Measurements from ENCODE around the gene TNFAIP2.

DNA sequence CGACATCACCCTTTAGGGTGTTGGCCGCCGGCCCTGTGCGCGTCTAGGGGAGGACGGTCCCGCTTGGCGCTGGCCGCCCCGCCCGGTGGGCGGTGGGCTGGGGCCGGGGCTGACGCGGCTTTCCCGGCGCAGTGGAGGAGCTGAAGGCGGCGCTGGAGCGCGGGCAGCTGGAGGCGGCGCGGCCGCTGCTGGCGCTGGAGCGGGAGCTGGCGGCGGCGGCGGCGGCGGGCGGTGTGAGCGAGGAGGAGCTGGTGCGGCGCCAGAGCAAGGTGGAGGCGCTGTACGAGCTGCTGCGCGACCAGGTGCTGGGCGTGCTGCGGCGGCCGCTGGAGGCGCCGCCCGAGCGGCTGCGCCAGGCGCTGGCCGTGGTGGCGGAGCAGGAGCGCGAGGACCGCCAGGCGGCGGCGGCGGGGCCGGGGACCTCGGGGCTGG, 3.6 kb downstream of the TNFAIP2 start:
- TF ChIP-seq, protein P1, sequence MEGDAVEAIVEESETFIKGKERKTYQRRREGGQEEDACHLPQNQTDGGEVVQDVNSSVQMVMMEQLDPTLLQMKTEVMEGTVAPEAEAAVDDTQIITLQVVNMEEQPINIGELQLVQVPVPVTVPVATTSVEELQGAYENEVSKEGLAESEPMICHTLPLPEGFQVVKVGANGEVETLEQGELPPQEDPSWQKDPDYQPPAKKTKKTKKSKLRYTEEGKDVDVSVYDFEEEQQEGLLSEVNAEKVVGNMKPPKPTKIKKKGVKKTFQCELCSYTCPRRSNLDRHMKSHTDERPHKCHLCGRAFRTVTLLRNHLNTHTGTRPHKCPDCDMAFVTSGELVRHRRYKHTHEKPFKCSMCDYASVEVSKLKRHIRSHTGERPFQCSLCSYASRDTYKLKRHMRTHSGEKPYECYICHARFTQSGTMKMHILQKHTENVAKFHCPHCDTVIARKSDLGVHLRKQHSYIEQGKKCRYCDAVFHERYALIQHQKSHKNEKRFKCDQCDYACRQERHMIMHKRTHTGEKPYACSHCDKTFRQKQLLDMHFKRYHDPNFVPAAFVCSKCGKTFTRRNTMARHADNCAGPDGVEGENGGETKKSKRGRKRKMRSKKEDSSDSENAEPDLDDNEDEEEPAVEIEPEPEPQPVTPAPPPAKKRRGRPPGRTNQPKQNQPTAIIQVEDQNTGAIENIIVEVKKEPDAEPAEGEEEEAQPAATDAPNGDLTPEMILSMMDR (IDR thresholded peaks at IDR 0.05; ENCODE audit: poor library complexity, severe bottlenecking) = peak; percentile 67
- no peak for TF ChIP-seq EP300 (conservative IDR thresholded peaks at IDR 0.05; ENCODE audit: poor library complexity, severe bottlenecking)
